HepG2 (cell line): ENCODE data around the gene SLC16A4. TPM values are rescaled to one million over a fixed set of nuclear protein-coding genes. Genes with fewer than 3 reads are reported as not detected.

ENCODE experiments used
- EP300 ChIP-seq, 3 experiments: sonication (generic) in 1 of 3; formaldehyde crosslinking in 1 of 3; IDR thresholded peaks; 2 replicates each; pipeline versions ENCODE4 v1.5.1 to v1.6.1; 2011 to 2020; ENCODE audit warnings: low read depth in 2 of 3, low read length in 2 of 3, borderline replicate concordance in 1 of 3, improper control_type of control experiment in 1 of 3, mild to moderate bottlenecking in 1 of 3, missing genetic modification reagents in 1 of 3, moderate library complexity in 1 of 3
- ERF ChIP-seq: IDR thresholded peaks from 2 replicates; pipeline ENCODE4 v1.6.1; 2018; ENCODE audit warnings: missing biosample characterization, missing genetic modification reagents
- GATA4 ChIP-seq: sonication (generic); IDR thresholded peaks from 2 replicates; pipeline ENCODE4 v1.6.1; 2016; ENCODE audit warnings: antibody characterized with exemption, low read depth, borderline replicate concordance
- HNF4A ChIP-seq: sonication (generic); formaldehyde crosslinking; IDR thresholded peaks from 2 replicates; pipeline ENCODE4 v1.4.0; 2020; ENCODE audit warnings: missing genetic modification reagents
- HNRNPL ChIP-seq: fragments of 200-400 bp; formaldehyde crosslinking; IDR thresholded peaks from 2 replicates; pipeline ENCODE4 v1.6.1; 2017; ENCODE audit warnings: mild to moderate bottlenecking, low read depth, low read length
- HOMEZ ChIP-seq: IDR thresholded peaks from 2 replicates; pipeline ENCODE4 v1.6.1; 2016; ENCODE audit warnings: low read depth
- KAT8 ChIP-seq: IDR thresholded peaks from 2 replicates; pipeline ENCODE4 v1.6.1; 2016; ENCODE audit warnings: missing genetic modification reagents, missing compliant biosample characterization
- NCOA2 ChIP-seq: sonication (generic); formaldehyde crosslinking; IDR thresholded peaks from 2 replicates; pipeline ENCODE4 v1.8.0; 2022; ENCODE audit warnings: inconsistent platforms
- NFIB ChIP-seq: sonication (generic); formaldehyde crosslinking; IDR thresholded peaks from 2 replicates; pipeline ENCODE4 v1.9.0; 2021; ENCODE audit warnings: missing genetic modification reagents, mild to moderate bottlenecking, borderline replicate concordance
- NONO ChIP-seq, 2 experiments: fragments of 450-650 bp in 1 of 2; sonication (generic) in 1 of 2; formaldehyde crosslinking in 1 of 2; IDR thresholded peaks in 1 of 2; conservative IDR thresholded peaks in 1 of 2; 2 replicates each; pipeline versions ENCODE4 v1.6.1 to v1.8.0; 2017 to 2022; ENCODE audit warnings: mild to moderate bottlenecking in 1 of 2, missing genetic modification reagents in 1 of 2, moderate library complexity in 1 of 2
- NR0B2 ChIP-seq: sonication (generic); formaldehyde crosslinking; IDR thresholded peaks from 2 replicates; pipeline ENCODE4 v1.4.0; 2020; ENCODE audit warnings: mild to moderate bottlenecking, missing genetic modification reagents
- RARA ChIP-seq: IDR thresholded peaks from 2 replicates; pipeline ENCODE4 v1.6.1; 2016; ENCODE audit warnings: missing genetic modification reagents, missing compliant biosample characterization
- RNF2 ChIP-seq: fragments of 450-650 bp; conservative IDR thresholded peaks from 2 replicates; pipeline ENCODE4 v1.6.1; 2016; ENCODE audit warnings: low read depth
- SNAPC5 ChIP-seq: sonication (generic); formaldehyde crosslinking; IDR thresholded peaks from 2 replicates; pipeline ENCODE4 v1.8.1; 2023; ENCODE audit warnings: mild to moderate bottlenecking, missing genetic modification reagents, borderline replicate concordance
- U2AF1 ChIP-seq: fragments of 200-400 bp; formaldehyde crosslinking; optimal IDR thresholded peaks from 2 replicates; pipeline ENCODE3; 2017; ENCODE audit warnings: mild to moderate bottlenecking, low read depth, low read length
- ZBTB20 ChIP-seq: sonication (generic); formaldehyde crosslinking; IDR thresholded peaks from 2 replicates; pipeline ENCODE4 v1.8.1; 2023; ENCODE audit warnings: missing genetic modification reagents, low read depth, mild to moderate bottlenecking, borderline replicate concordance
- ZNF317 ChIP-seq: sonication (generic); formaldehyde crosslinking; IDR thresholded peaks from 2 replicates; pipeline ENCODE4 v1.5.0; 2020; ENCODE audit warnings: mild to moderate bottlenecking, missing genetic modification reagents
- ZNF446 ChIP-seq: sonication (generic); formaldehyde crosslinking; IDR thresholded peaks from 2 replicates; pipeline ENCODE4 v1.5.0; 2020; ENCODE audit warnings: mild to moderate bottlenecking, missing genetic modification reagents
- ZNF569 ChIP-seq: sonication (generic); formaldehyde crosslinking; IDR thresholded peaks from 2 replicates; pipeline ENCODE4 v1.5.0; 2020; ENCODE audit warnings: mild to moderate bottlenecking, missing genetic modification reagents, moderate library complexity, borderline replicate concordance
- ZNF639 ChIP-seq: conservative IDR thresholded peaks from 2 replicates; pipeline ENCODE4 v1.6.1; 2018; ENCODE audit warnings: missing genetic modification reagents
- ZNF776 ChIP-seq: sonication (generic); formaldehyde crosslinking; IDR thresholded peaks from 2 replicates; pipeline ENCODE4 v1.4.0; 2020; ENCODE audit warnings: mild to moderate bottlenecking, missing genetic modification reagents
- ZNF800 ChIP-seq: sonication (generic); formaldehyde crosslinking; IDR thresholded peaks from 2 replicates; pipeline ENCODE4 v1.4.0; 2020; ENCODE audit warnings: missing genetic modification reagents
- polyA plus RNA-seq, 8 experiments: library from polyadenylated mRNA; depleted of rRNA in 3 of 8; stranded (reverse) in 7 of 8; unstranded in 1 of 8; fragments of >200 nt; fragmentation: Illumina TruSeq in 4 of 8; extraction: Trizol in 4 of 8; gene quantifications; 2 replicates each; pipeline versions ENCODE4 v1.2.1 to v1.2.3, GENCODE V29; 2011 to 2016; ENCODE audit warnings: low read depth in 4 of 8, missing spikeins in 1 of 8, mixed read lengths in 1 of 8; ENCODE audit not compliant: insufficient read depth in 1 of 8
- total RNA-seq, 5 experiments: library from RNA; depleted of rRNA; stranded (reverse); fragments of >200 nt; fragmentation: Illumina TruSeq; extraction: Trizol; gene quantifications; 2 replicates each; pipeline ENCODE4 v1.2.3, GENCODE V29; 2016; ENCODE audit warnings: low read depth in 1 of 5

SLC16A4 gene
- total and polyA plus RNA-seq, 2 of the 13 experiments (the other 11 are each of a cell fraction or from before 2014, with no cell fraction given) = 1.1 to 1.5 TPM

- TF ChIP-seq SNAPC5 (CRISPR knock-in tag) = peak; percentile 79; the same call in 1 of the 2 replicates
- no peak for TF ChIP-seq HNRNPL
- peak; percentile 72 for TF ChIP-seq ZNF317 (CRISPR knock-in tag)
- TF ChIP-seq HOMEZ (CRISPR knock-in tag) = 0 out of 2 replicates have a peak, but pooled peaks have one; percentile 12
- TF ChIP-seq ZNF776 = peak; percentile 82
- 0 out of 2 replicates have a peak, but pooled peaks have one; percentile 73 for TF ChIP-seq ZNF569
- peak; percentile 81; the same call in 1 of the 2 replicates for TF ChIP-seq RNF2
- no peak for TF ChIP-seq NONO (IDR thresholded peaks at IDR 0.05)
- 0 out of 2 replicates have a peak, but pooled peaks have one; percentile 58 for TF ChIP-seq NONO (CRISPR knock-in tag; conservative IDR thresholded peaks at IDR 0.05)
- TF ChIP-seq NCOA2 = peak; percentile 56
- peak; percentile 82 for TF ChIP-seq RARA
- TF ChIP-seq NR0B2 (CRISPR knock-in tag) = 0 out of 2 replicates have a peak, but pooled peaks have one; percentile 68
- 0 out of 4 replicates have a peak, but pooled peaks of 1 of the 2 experiments have one; percentile 29 for TF ChIP-seq EP300 (IDR thresholded peaks at IDR 0.05; ENCODE audit: low read depth in 2 of 2, low read length in 2 of 2)
- no peak; the same call in 1 of the 2 replicates for TF ChIP-seq EP300 (CRISPR knock-in tag; IDR thresholded peaks at IDR 0.05; ENCODE audit: borderline replicate concordance)
- peak; percentile 66; the same call in 1 of the 2 replicates for TF ChIP-seq HNF4A (CRISPR knock-in tag)
- peak; percentile 20; the same call in 1 of the 2 replicates for TF ChIP-seq GATA4
- TF ChIP-seq ZNF639 = peak; percentile 67; the same call in 1 of the 2 replicates
- TF ChIP-seq U2AF1 = no peak
- 0 out of 2 replicates have a peak, but pooled peaks have one; percentile 62 for TF ChIP-seq NFIB (CRISPR knock-in tag)
- peak; percentile 69; the same call in 1 of the 2 replicates for TF ChIP-seq ZBTB20 (CRISPR knock-in tag)
- peak; percentile 85 for TF ChIP-seq KAT8 (CRISPR knock-in tag)
- TF ChIP-seq ZNF446 = peak; percentile 38; the same call in 1 of the 2 replicates
- TF ChIP-seq ERF (CRISPR knock-in tag) = peak; percentile 67; the same call in 1 of the 2 replicates
- 0 out of 2 replicates have a peak, but pooled peaks have one; percentile 7 for TF ChIP-seq ZNF800 (CRISPR knock-in tag)
Measured at GRCh38 chr1:110338309-110338885, 52.4 kb downstream of the SLC16A4 start (continued).
